NT2/D1 (cell line): ENCODE measurements around the gene SPTLC1.

ENCODE experiments used
- DNase-seq: peaks from one replicate; pipeline ENCODE4 v3.0.0-alpha.2; 2011; ENCODE audit warnings: low read depth, low spot score
- H3K27me3 ChIP-seq: 2 replicates; pipeline ENCODE4 v1.6.0; 2011; ENCODE audit warnings: mild to moderate bottlenecking; ENCODE audit not compliant: insufficient read length, insufficient read depth
- H3K36me3 ChIP-seq: 2 replicates; pipeline ENCODE4 v1.6.1; 2011; ENCODE audit warnings: mild to moderate bottlenecking, low read length, mixed read lengths; ENCODE audit not compliant: insufficient read depth, insufficient read length
- H3K4me1 ChIP-seq: 2 replicates; pipeline ENCODE4 v1.5.1; 2011; ENCODE audit not compliant: insufficient read depth, insufficient read length
- H3K4me3 ChIP-seq: 2 replicates; pipeline ENCODE4 v1.5.1; 2011; ENCODE audit warnings: low read depth; ENCODE audit not compliant: insufficient read length
- H3K9ac ChIP-seq: 2 replicates; pipeline ENCODE4 v1.6.0; 2011; ENCODE audit warnings: low read depth; ENCODE audit not compliant: insufficient read length
- H3K9me3 ChIP-seq: 2 replicates; pipeline ENCODE4 v1.5.1; 2011; ENCODE audit warnings: mild to moderate bottlenecking, low read length; ENCODE audit not compliant: insufficient read depth
- SUZ12 ChIP-seq: IDR thresholded peaks from 2 replicates; pipeline ENCODE4 v1.6.1; 2011; ENCODE audit not compliant: insufficient read length, insufficient read depth; ENCODE audit errors: extremely low read depth
- YY1 ChIP-seq: IDR thresholded peaks from 2 replicates; pipeline ENCODE4 v1.6.1; 2011; ENCODE audit not compliant: insufficient read length, insufficient read depth
- ZNF274 ChIP-seq: IDR thresholded peaks from 2 replicates; pipeline ENCODE4 v1.6.1; 2011; ENCODE audit warnings: mild to moderate bottlenecking, low read depth, low read length

Gene SPTLC1

GRCh38 chr9:92035687-92036410 is 79.4 kb downstream of the SPTLC1 start:
- H3K27me3 ChIP-seq: no peaks in the 10 kb centered on the region
- TF ChIP-seq YY1 (no peak), SUZ12 (no peak), ZNF274 (no peak)
- no peak overlapping the region for H3K9ac ChIP-seq
- H3K4me3 ChIP-seq: no peak overlapping the region
- no peak for DNase-seq
- H3K36me3 ChIP-seq: peaks cover 68% of the 10 kb centered on the region
- peaks cover 6% of the 10 kb centered on the region for H3K4me1 ChIP-seq
- H3K9me3 ChIP-seq: peaks cover under 1% of the 10 kb centered on the region; the same call in 1 of the 2 replicates

- no peak for DNase-seq
- H3K36me3 ChIP-seq: peaks cover 75% of the 10 kb centered on the region
- H3K4me3 ChIP-seq: no peak overlapping the region
- TF ChIP-seq SUZ12: no peak
- no peak for TF ChIP-seq YY1
- TF ChIP-seq ZNF274: no peak
- peaks cover 6% of the 10 kb centered on the region for H3K4me1 ChIP-seq
- no peak overlapping the region for H3K9ac ChIP-seq
- H3K27me3 ChIP-seq: no peaks in the 10 kb centered on the region
- H3K9me3 ChIP-seq: no peaks in the 10 kb centered on the region
Measured at GRCh38 chr9:92035146-92035545, 80.1 kb downstream of the SPTLC1 start.

GRCh38 chr9:92033991-92034390 is 81.2 kb downstream of the SPTLC1 start:
- TF ChIP-seq ZNF274 (no peak), YY1 (no peak), SUZ12 (no peak)
- Histone ChIP-seq H3K9me3 (no peaks in the 10 kb centered on the region), H3K4me3 (no peak overlapping the region), H3K36me3 (peaks cover 75% of the 10 kb centered on the region), H3K9ac (no peak overlapping the region), H3K27me3 (no peaks in the 10 kb centered on the region), H3K4me1 (peaks cover 6% of the 10 kb centered on the region)
- no peak for DNase-seq

GRCh38 chr9:92033307-92033706 is 81.9 kb downstream of the SPTLC1 start:
- Histone ChIP-seq H3K9ac (no peak overlapping the region), H3K9me3 (no peaks in the 10 kb centered on the region), H3K27me3 (no peaks in the 10 kb centered on the region), H3K4me1 (peaks cover 3% of the 10 kb centered on the region), H3K4me3 (no peak overlapping the region), H3K36me3 (peaks cover 70% of the 10 kb centered on the region)
- no peak for DNase-seq
- TF ChIP-seq ZNF274 (no peak), YY1 (no peak), SUZ12 (no peak)

GRCh38 chr9:92032891-92033290 is 82.3 kb downstream of the SPTLC1 start:
- Histone ChIP-seq H3K9ac (no peak overlapping the region), H3K4me1 (no peaks in the 10 kb centered on the region), H3K27me3 (no peaks in the 10 kb centered on the region), H3K9me3 (no peaks in the 10 kb centered on the region), H3K4me3 (no peak overlapping the region), H3K36me3 (peaks cover 65% of the 10 kb centered on the region)
- TF ChIP-seq SUZ12 (no peak), ZNF274 (no peak), YY1 (no peak)
- no peak for DNase-seq

- DNase-seq: no peak
- Histone ChIP-seq H3K9me3 (no peaks in the 10 kb centered on the region), H3K4me1 (no peaks in the 10 kb centered on the region), H3K36me3 (peaks cover 41% of the 10 kb centered on the region), H3K9ac (no peak overlapping the region), H3K27me3 (no peaks in the 10 kb centered on the region), H3K4me3 (no peak overlapping the region)
- TF ChIP-seq YY1: no peak
- no peak for TF ChIP-seq SUZ12
- no peak for TF ChIP-seq ZNF274
Measured at GRCh38 chr9:92030367-92030766, 84.8 kb downstream of the SPTLC1 start.

- peaks cover 34% of the 10 kb centered on the region for H3K36me3 ChIP-seq
Measured at GRCh38 chr9:92029553-92029952, 85.7 kb downstream of the SPTLC1 start.

More at GRCh38 chr9:92029553-92029952, 85.7 kb downstream of the SPTLC1 start:
- no peak for DNase-seq
- Histone ChIP-seq H3K27me3 (no peaks in the 10 kb centered on the region), H3K9me3 (no peaks in the 10 kb centered on the region), H3K4me1 (no peaks in the 10 kb centered on the region), H3K9ac (no peak overlapping the region), H3K4me3 (no peak overlapping the region)
- no peak for TF ChIP-seq ZNF274
- no peak for TF ChIP-seq SUZ12
- TF ChIP-seq YY1: no peak
